Chondrocyte (in vitro differentiated cells): ENCODE data around the gene ZBTB46. TPM values are rescaled to one million over a fixed set of nuclear protein-coding genes. Genes with fewer than 3 reads are reported as not detected.

Experiments
- DNase-seq: peaks from one replicate; pipeline ENCODE4 v3.0.0; 2021; ENCODE audit warnings: mixed read lengths, low spot score
- H3K27ac Mint-ChIP-seq: one replicate; pipeline ENCODE4 v1.8.0; 2021; ENCODE audit warnings: mild to moderate bottlenecking, moderate library complexity, mixed read lengths; ENCODE audit not compliant: unreplicated experiment
- H3K27me3 Mint-ChIP-seq: 2 replicates; pipeline ENCODE4 v1.8.0; 2021; ENCODE audit warnings: low read depth, mixed read lengths
- H3K36me3 Mint-ChIP-seq: 2 replicates; pipeline ENCODE4 v1.8.0; 2021; ENCODE audit warnings: low read depth, mixed read lengths
- H3K4me1 Mint-ChIP-seq: 2 replicates; pipeline ENCODE4 v1.8.0; 2021; ENCODE audit warnings: low read depth, mild to moderate bottlenecking, mixed read lengths
- H3K4me3 Mint-ChIP-seq: one replicate; pipeline ENCODE4 v1.8.0; 2021; ENCODE audit warnings: mild to moderate bottlenecking, moderate library complexity, mixed read lengths; ENCODE audit not compliant: unreplicated experiment
- H3K9me3 Mint-ChIP-seq: 2 replicates; pipeline ENCODE4 v1.8.0; 2021; ENCODE audit warnings: low read depth, mixed read lengths
- CTCF ChIP-seq: fragments of 200-600 bp; sonication (generic); IDR thresholded peaks from 2 replicates; pipeline ENCODE4 v1.5.0; 2021; ENCODE audit warnings: antibody characterized with exemption, mild to moderate bottlenecking, moderate library complexity
- total RNA-seq: library from RNA; stranded (reverse); gene quantifications from 3 replicates; pipeline ENCODE4 v1.2.1, GENCODE V29; 2021

Gene ZBTB46
- total RNA-seq, 1 donor from 2014 or later, result 6.0 TPM

DNA sequence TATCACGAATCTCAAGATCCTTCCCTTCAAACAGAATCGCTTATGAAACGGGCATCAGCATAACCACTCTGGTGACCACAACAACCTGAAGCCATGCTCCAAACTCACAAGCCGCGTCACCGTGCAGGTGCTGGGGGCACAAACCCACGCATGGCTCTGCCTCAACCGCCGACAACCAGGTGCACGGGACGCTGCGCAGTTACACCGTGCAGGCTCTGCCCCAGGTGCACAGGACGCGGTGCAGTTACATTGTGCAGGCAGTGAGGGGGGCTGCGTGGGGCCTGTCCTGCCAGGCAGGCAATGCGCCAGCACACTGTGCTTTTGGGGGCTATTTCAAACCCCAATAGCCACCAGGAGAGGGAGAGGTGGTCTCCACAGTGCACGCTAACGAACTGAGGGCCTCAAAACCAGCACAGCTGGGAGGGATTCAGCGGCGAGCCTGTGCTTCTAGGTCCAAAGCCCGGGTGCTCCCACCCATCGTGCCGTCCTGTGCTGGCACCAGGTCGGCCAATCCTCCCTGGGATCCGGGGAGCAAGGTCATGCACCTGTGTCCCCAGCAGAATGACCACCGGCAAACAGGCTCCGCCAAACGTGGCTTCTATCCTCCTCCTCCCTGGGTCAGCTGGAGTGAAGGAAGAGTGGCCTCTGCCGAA is 35.8 kb downstream of the ZBTB46 start:
- H3K4me3 Mint-ChIP-seq, result no peak overlapping the region
- peaks cover 4% of the 10 kb centered on the region for H3K4me1 Mint-ChIP-seq
- TF ChIP-seq CTCF, result no peak
- no peaks in the 10 kb centered on the region for H3K27me3 Mint-ChIP-seq
- H3K27ac Mint-ChIP-seq, result no peak overlapping the region
- no peaks in the 10 kb centered on the region for H3K9me3 Mint-ChIP-seq
- no peak for DNase-seq
- H3K36me3 Mint-ChIP-seq, result no peaks in the 10 kb centered on the region

DNA sequence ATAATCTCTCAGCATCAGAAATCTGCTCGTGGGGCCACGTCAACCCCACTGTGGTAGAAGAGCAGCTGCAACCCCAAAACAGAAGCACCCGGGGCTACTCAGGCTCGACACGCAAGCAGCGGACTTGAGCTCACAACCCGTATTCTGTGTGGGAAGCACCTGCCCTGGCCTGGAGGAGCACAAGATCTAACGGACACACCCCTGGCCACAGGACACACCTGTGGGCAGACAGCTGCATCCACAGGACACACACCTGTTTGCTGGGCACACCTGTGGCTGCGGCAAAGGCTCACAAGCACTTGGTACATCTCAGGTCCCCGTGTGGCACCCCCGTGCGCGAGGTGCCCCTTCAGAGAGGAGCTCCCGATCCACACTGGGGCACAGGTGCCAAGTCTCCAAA is 36.5 kb downstream of the ZBTB46 start:
- H3K4me1 Mint-ChIP-seq, result peaks cover 4% of the 10 kb centered on the region
- no peak overlapping the region for H3K27ac Mint-ChIP-seq
- H3K36me3 Mint-ChIP-seq, result no peaks in the 10 kb centered on the region
- no peaks in the 10 kb centered on the region for H3K27me3 Mint-ChIP-seq
- no peak for DNase-seq
- no peak for TF ChIP-seq CTCF
- H3K9me3 Mint-ChIP-seq, result no peaks in the 10 kb centered on the region
- H3K4me3 Mint-ChIP-seq, result no peak overlapping the region

GRCh38 chr20:63792866-63793265 is 38.2 kb downstream of the ZBTB46 start:
- H3K4me1 Mint-ChIP-seq, result peaks cover 4% of the 10 kb centered on the region
- DNase-seq, result no peak
- H3K27ac Mint-ChIP-seq, result no peak overlapping the region

DNA sequence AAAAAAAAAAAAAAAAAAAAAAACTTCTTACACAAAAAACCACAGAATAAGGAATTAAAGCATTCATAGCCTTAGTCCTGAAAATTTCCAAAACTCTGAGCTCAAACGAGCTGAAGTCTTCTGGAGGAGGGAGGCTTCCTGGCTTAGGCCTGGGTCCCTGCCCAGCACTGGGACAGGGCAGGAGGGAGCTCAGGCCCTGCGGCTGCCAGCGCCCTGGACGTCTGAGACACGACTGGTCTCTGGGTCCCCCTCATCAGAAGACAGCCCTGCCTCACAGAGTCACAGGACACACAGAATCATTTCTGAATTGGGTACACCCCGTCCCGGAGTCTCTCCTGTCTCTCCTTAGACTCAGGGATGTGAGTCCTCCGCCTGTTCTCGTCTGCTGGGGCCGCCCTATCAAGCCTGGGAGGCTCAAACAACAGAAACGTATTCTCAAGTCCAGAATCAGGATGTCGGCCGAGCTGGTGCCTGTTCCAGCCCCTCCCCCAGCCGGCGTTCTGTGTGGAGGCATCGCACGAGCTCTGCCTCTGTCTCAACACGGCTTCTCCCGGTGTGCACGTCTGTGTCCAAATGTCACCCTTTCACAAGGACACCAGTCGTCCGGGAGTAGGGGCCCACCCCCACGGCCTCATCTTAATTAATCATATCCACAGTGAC is 39.4 kb downstream of the ZBTB46 start:
- H3K4me1 Mint-ChIP-seq, result peaks cover 4% of the 10 kb centered on the region
- peaks cover 2% of the 10 kb centered on the region for H3K36me3 Mint-ChIP-seq
- no peak for DNase-seq
- no peaks in the 10 kb centered on the region for H3K9me3 Mint-ChIP-seq
- H3K27me3 Mint-ChIP-seq, result no peaks in the 10 kb centered on the region
- no peak overlapping the region for H3K4me3 Mint-ChIP-seq
- TF ChIP-seq CTCF, result no peak
- no peak overlapping the region for H3K27ac Mint-ChIP-seq

More at GRCh38 chr20:63792866-63793265, 38.2 kb downstream of the ZBTB46 start:
- Mint-ChIP-seq H3K27me3 (no peaks in the 10 kb centered on the region), H3K36me3 (peaks cover 2% of the 10 kb centered on the region), H3K4me3 (no peak overlapping the region), H3K9me3 (no peaks in the 10 kb centered on the region)
- no peak for TF ChIP-seq CTCF

GRCh38 chr20:63790572-63791168 is 40.4 kb downstream of the ZBTB46 start:
- Mint-ChIP-seq H3K27ac (no peak overlapping the region), H3K4me1 (peaks cover 4% of the 10 kb centered on the region), H3K36me3 (peaks cover 2% of the 10 kb centered on the region), H3K4me3 (no peak overlapping the region), H3K9me3 (no peaks in the 10 kb centered on the region), H3K27me3 (no peaks in the 10 kb centered on the region)
- no peak for DNase-seq
- no peak for TF ChIP-seq CTCF
